Fibroblast of lung (primary cell): ENCODE results near the gene RBM28.
A peak's percentile ranks its signal among the peaks of the same experiment; 100 is the strongest.

Source experiments
- CTCF ChIP-seq, 2 donors: IDR thresholded peaks in 1 of 2; conservative IDR thresholded peaks in 1 of 2; 1 replicate in 1 of 2; 2 replicates in 1 of 2; pipeline ENCODE4 v1.5.1; 2011 to 2012; ENCODE audit warnings: low read length in 2 of 2, control low read depth in 1 of 2, inconsistent platforms in 1 of 2, low read depth in 1 of 2, mild to moderate bottlenecking in 1 of 2
- EZH2 ChIP-seq: IDR thresholded peaks from 2 replicates; pipeline ENCODE4 v1.5.1; 2012; ENCODE audit warnings: low read length, control low read depth, mild to moderate bottlenecking; ENCODE audit errors: missing control alignments

GRCh38 chr7:128361411-128362379, 18.0 kb upstream of the RBM28 start, which contains the start of gene PRRT4:
- TF ChIP-seq CTCF (conservative IDR thresholded peaks at IDR 0.05 in 1 of 2, IDR thresholded peaks at IDR 0.05 in 1 of 2; ENCODE audit: low read depth in 1 of 2, low read length in 2 of 2) (peak in 1 of 2 donors; percentile 9), EZH2 (peak; percentile 68)
